Nephron (organoid): ENCODE data around the gene MGAT4A.

Experiments used
- H3K27ac Mint-ChIP-seq, 3 experiments: 2 replicates each; pipeline ENCODE4 v1.8.0; 2020; ENCODE audit warnings: mixed read lengths in 3 of 3, mild to moderate bottlenecking in 2 of 3, moderate library complexity in 1 of 3
- H3K27me3 Mint-ChIP-seq: 2 replicates; pipeline ENCODE4 v1.8.0; 2021; ENCODE audit warnings: low read depth, mild to moderate bottlenecking, moderate library complexity, mixed read lengths
- H3K36me3 Mint-ChIP-seq: 2 replicates; pipeline ENCODE4 v1.8.0; 2020; ENCODE audit warnings: low read depth, mixed read lengths
- H3K4me1 Mint-ChIP-seq: 2 replicates; pipeline ENCODE4 v1.8.0; 2020; ENCODE audit warnings: mixed read lengths
- H3K4me3 Mint-ChIP-seq, 3 experiments: 2 replicates each; pipeline ENCODE4 v1.8.0; 2020; ENCODE audit warnings: mild to moderate bottlenecking in 3 of 3, mixed read lengths in 3 of 3, moderate library complexity in 2 of 3
- H3K9me3 Mint-ChIP-seq: 2 replicates; pipeline ENCODE4 v1.8.0; 2020; ENCODE audit warnings: mixed read lengths
- CTCF ChIP-seq, 3 experiments: fragments of 200-600 bp; sonication (generic); IDR thresholded peaks; one replicate each; pipeline ENCODE4 v1.5.0; 2021; ENCODE audit warnings: antibody characterized with exemption in 3 of 3; ENCODE audit not compliant: unreplicated experiment in 3 of 3

Gene MGAT4A

GRCh38 chr2:98623657-98624056 is 107.3 kb downstream of the MGAT4A start:
- Mint-ChIP-seq H3K27ac (no peak overlapping the region), H3K4me1 (no peaks in the 10 kb centered on the region), H3K27me3 (no peaks in the 10 kb centered on the region), H3K4me3 (no peak overlapping the region), H3K36me3 (peaks cover 9% of the 10 kb centered on the region), H3K9me3 (no peaks in the 10 kb centered on the region)
- TF ChIP-seq CTCF (IDR thresholded peaks at IDR 0.05; ENCODE audit: unreplicated experiment in 3 of 3) = no peak

DNA sequence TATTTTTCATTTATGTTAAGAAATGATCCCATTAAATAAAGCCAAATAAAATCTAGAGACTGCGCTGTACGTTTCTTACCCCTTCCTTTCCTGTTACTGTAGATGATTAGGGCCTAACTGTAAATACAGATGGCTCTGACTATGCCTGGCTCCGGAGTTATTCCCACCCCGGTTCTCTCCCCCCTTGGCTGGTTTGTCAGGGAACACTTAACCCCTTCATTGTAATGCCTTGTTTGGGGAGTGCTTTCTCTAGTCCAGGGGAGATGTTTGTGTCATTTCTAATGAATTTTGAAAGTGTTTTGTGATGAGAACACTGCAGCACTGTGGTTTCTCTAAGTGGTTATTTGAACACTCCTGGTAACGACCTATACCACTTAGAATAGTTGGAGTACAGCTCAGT is 113.8 kb downstream of the MGAT4A start:
- H3K27ac Mint-ChIP-seq = no peak overlapping the region
- peaks cover 53% of the 10 kb centered on the region for H3K36me3 Mint-ChIP-seq
- H3K9me3 Mint-ChIP-seq = no peaks in the 10 kb centered on the region

GRCh38 chr2:98615481-98615880 is 115.5 kb downstream of the MGAT4A start:
- Mint-ChIP-seq H3K36me3 (peaks cover 59% of the 10 kb centered on the region), H3K9me3 (no peaks in the 10 kb centered on the region), H3K4me3 (no peak overlapping the region), H3K27me3 (no peaks in the 10 kb centered on the region), H3K27ac (no peak overlapping the region), H3K4me1 (peaks cover 11% of the 10 kb centered on the region)
- TF ChIP-seq CTCF (IDR thresholded peaks at IDR 0.05; ENCODE audit: unreplicated experiment in 3 of 3) = no peak

More for the DNA sequence above, 113.8 kb downstream of the MGAT4A start:
- Mint-ChIP-seq H3K4me1 (no peaks in the 10 kb centered on the region), H3K4me3 (no peak overlapping the region), H3K27me3 (no peaks in the 10 kb centered on the region)
- no peak for TF ChIP-seq CTCF (IDR thresholded peaks at IDR 0.05; ENCODE audit: unreplicated experiment in 3 of 3)

DNA sequence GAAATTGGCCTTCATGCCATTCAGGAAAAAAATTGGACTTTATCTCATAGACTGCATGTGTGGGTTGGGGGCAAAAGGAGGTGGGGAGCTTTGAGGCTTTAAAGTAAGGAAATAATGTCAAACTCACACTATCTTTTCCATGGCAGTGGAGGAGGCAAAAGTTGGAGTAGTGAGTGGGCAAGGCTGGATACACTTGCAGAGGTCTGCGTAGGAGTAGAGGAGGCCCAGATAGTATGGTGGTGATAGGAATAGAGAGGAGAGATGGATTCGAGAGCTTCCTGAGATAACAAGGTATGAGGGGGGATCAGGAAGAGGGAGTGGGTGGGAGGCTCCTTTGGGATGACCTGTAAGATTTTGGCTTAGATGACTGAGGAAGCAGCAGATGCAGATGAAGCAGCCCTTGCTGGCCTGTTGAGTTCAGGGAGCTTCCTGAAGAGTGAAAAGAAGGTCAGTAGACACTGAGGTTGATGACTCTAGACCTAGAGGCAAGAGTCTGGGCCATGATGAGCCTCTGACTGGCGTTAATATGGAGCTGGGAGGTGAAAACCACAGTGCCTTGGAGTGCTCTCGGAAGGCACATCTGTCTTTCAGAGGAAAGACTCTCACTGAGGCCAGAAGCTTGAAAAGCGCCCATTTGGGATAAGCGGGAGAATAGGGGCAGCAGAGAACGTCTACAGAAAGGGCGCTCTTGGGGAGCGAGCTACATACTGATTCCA is 116.8 kb downstream of the MGAT4A start:
- no peak overlapping the region for H3K4me3 Mint-ChIP-seq
- H3K4me1 Mint-ChIP-seq = peaks cover 24% of the 10 kb centered on the region
- no peaks in the 10 kb centered on the region for H3K9me3 Mint-ChIP-seq
- H3K36me3 Mint-ChIP-seq = peaks cover 58% of the 10 kb centered on the region
- no peaks in the 10 kb centered on the region for H3K27me3 Mint-ChIP-seq
- no peak for TF ChIP-seq CTCF (IDR thresholded peaks at IDR 0.05; ENCODE audit: unreplicated experiment in 3 of 3)
- H3K27ac Mint-ChIP-seq = no peak overlapping the region

DNA sequence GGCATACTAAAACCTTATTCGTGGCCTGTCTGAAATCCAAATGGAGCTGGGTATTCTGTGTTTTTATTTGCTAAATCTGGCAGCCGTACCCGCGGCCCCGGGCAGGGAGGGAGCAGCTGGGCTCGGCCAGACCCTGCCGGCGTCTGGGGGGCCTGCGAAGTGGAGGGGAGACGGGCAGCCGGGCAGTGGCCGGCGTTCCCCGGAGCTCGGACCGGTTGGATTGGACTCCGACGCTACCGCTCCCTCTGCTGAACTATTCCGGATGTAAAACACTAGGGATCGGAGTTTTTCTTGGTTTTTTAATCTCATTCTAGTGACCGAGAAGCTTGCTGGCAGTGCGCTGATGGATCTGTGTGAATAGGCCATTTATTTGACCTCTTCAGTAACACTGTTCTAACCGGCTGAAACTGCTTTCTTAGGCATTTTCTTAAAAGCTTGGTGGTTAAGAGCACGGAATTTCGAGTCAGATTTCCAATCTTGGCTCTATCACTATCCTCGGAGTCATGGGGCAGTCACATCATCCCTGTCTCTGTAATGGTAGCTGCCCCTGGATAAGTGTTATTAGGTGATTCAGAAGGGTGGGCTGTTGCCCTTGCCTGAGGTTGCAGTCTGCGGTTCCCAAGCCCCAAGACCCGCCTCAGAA is 121.8 kb downstream of the MGAT4A start:
- TF ChIP-seq CTCF (IDR thresholded peaks at IDR 0.05; ENCODE audit: unreplicated experiment in 3 of 3) = peak in 1 of 3 experiments; percentile 9
- H3K9me3 Mint-ChIP-seq = no peaks in the 10 kb centered on the region
- no peaks in the 10 kb centered on the region for H3K27me3 Mint-ChIP-seq
- peak overlapping the region; percentile 90 to 94 (median 93) for H3K27ac Mint-ChIP-seq
- H3K4me1 Mint-ChIP-seq = peaks cover 55% of the 10 kb centered on the region
- H3K4me3 Mint-ChIP-seq = peak overlapping the region; percentile 85 to 95 (median 89)
- peaks cover 26% of the 10 kb centered on the region for H3K36me3 Mint-ChIP-seq
